Osteocyte (in vitro differentiated cells): ENCODE results near the gene VWF. TPM values are rescaled to one million over a fixed set of nuclear protein-coding genes. Genes with fewer than 3 reads are reported as not detected.

Source experiments
- DNase-seq: peaks from one replicate; pipeline ENCODE4 v3.0.0; 2021; ENCODE audit warnings: mixed read lengths; ENCODE audit not compliant: unreplicated experiment; ENCODE audit errors: extremely low spot score
- H3K27ac Mint-ChIP-seq: one replicate; pipeline ENCODE4 v1.8.0; 2021; ENCODE audit warnings: mild to moderate bottlenecking, mixed read lengths; ENCODE audit not compliant: unreplicated experiment
- H3K27me3 Mint-ChIP-seq: one replicate; pipeline ENCODE4 v1.8.0; 2021; ENCODE audit warnings: mixed read lengths; ENCODE audit not compliant: unreplicated experiment
- H3K36me3 Mint-ChIP-seq: one replicate; pipeline ENCODE4 v1.8.0; 2021; ENCODE audit warnings: mixed read lengths; ENCODE audit not compliant: unreplicated experiment
- H3K4me1 Mint-ChIP-seq: one replicate; pipeline ENCODE4 v1.8.0; 2021; ENCODE audit warnings: mixed read lengths; ENCODE audit not compliant: unreplicated experiment
- H3K4me3 Mint-ChIP-seq: one replicate; pipeline ENCODE4 v1.8.0; 2021; ENCODE audit warnings: mild to moderate bottlenecking, moderate library complexity, mixed read lengths; ENCODE audit not compliant: unreplicated experiment
- H3K9me3 Mint-ChIP-seq: one replicate; pipeline ENCODE4 v1.8.0; 2021; ENCODE audit warnings: mixed read lengths; ENCODE audit not compliant: unreplicated experiment
- CTCF ChIP-seq: fragments of 200-600 bp; sonication (generic); IDR thresholded peaks from 2 replicates; pipeline ENCODE4 v1.5.0; 2021; ENCODE audit warnings: antibody characterized with exemption, mild to moderate bottlenecking, moderate library complexity
- total RNA-seq: library from RNA; stranded (reverse); gene quantifications from 2 replicates; pipeline ENCODE4 v1.2.1, GENCODE V29; 2021

The VWF gene
- total RNA-seq, 1 donor from 2014 or later = 0.13 TPM

GRCh38 chr12:5996459-5996858 is 128.0 kb downstream of the VWF start:
- Mint-ChIP-seq H3K4me1 (peaks cover 3% of the 10 kb centered on the region), H3K27me3 (peaks cover 18% of the 10 kb centered on the region), H3K36me3 (no peaks in the 10 kb centered on the region), H3K4me3 (no peak overlapping the region), H3K27ac (no peak overlapping the region), H3K9me3 (no peaks in the 10 kb centered on the region)
- DNase-seq = no peak
- TF ChIP-seq CTCF = no peak

GRCh38 chr12:5989621-5990020 is 134.8 kb downstream of the VWF start:
- no peak overlapping the region for H3K27ac Mint-ChIP-seq
- H3K4me1 Mint-ChIP-seq = peaks cover 2% of the 10 kb centered on the region
- no peak overlapping the region for H3K4me3 Mint-ChIP-seq

GRCh38 chr12:5988659-5989116 is 135.8 kb downstream of the VWF start:
- Mint-ChIP-seq H3K36me3 (no peaks in the 10 kb centered on the region), H3K4me3 (no peak overlapping the region), H3K27me3 (no peaks in the 10 kb centered on the region), H3K27ac (no peak overlapping the region), H3K4me1 (peaks cover 2% of the 10 kb centered on the region), H3K9me3 (no peaks in the 10 kb centered on the region)
- DNase-seq = peak; percentile 92
- TF ChIP-seq CTCF = peak; percentile 100

More at GRCh38 chr12:5989621-5990020, 134.8 kb downstream of the VWF start:
- Mint-ChIP-seq H3K27me3 (no peaks in the 10 kb centered on the region), H3K9me3 (no peaks in the 10 kb centered on the region), H3K36me3 (no peaks in the 10 kb centered on the region)
- no peak for DNase-seq
- no peak for TF ChIP-seq CTCF

GRCh38 chr12:5988088-5988487 is 136.4 kb downstream of the VWF start:
- no peak overlapping the region for H3K4me3 Mint-ChIP-seq
- H3K27me3 Mint-ChIP-seq = no peaks in the 10 kb centered on the region
- H3K4me1 Mint-ChIP-seq = peaks cover 2% of the 10 kb centered on the region
- DNase-seq = no peak
- TF ChIP-seq CTCF = no peak
- H3K9me3 Mint-ChIP-seq = no peaks in the 10 kb centered on the region
- no peak overlapping the region for H3K27ac Mint-ChIP-seq
- H3K36me3 Mint-ChIP-seq = no peaks in the 10 kb centered on the region

GRCh38 chr12:5987573-5987972 is 136.9 kb downstream of the VWF start:
- no peaks in the 10 kb centered on the region for H3K9me3 Mint-ChIP-seq

More at GRCh38 chr12:5987573-5987972, 136.9 kb downstream of the VWF start:
- peaks cover 2% of the 10 kb centered on the region for H3K4me1 Mint-ChIP-seq
- no peaks in the 10 kb centered on the region for H3K27me3 Mint-ChIP-seq
- no peak for TF ChIP-seq CTCF
- H3K36me3 Mint-ChIP-seq = no peaks in the 10 kb centered on the region
- H3K27ac Mint-ChIP-seq = no peak overlapping the region
- no peak overlapping the region for H3K4me3 Mint-ChIP-seq
- no peak for DNase-seq
